DOHH2 (cell line): ENCODE results near the gene SLITRK2.

Source experiments
- EZH2phosphoT487 ChIP-seq: fragments of 200-600 bp; sonication (generic); IDR thresholded peaks from 2 replicates; pipeline ENCODE4 v1.6.1; 2017; ENCODE audit warnings: borderline replicate concordance, mild to moderate bottlenecking, antibody characterized with exemption, low read length, moderate library complexity, mixed read lengths
- TF ChIP-seq, protein P1 (sequence below): fragments of 200-600 bp; sonication (generic); IDR thresholded peaks from one replicate; pipeline ENCODE4 v1.5.1; 2014; ENCODE audit warnings: antibody characterized with exemption, mild to moderate bottlenecking, low read depth, low read length; ENCODE audit not compliant: poor library complexity, severe bottlenecking

GRCh38 chrX:145826466-145826865 lies 8.8 kb downstream of the SLITRK2 start:
- TF ChIP-seq, protein P1, sequence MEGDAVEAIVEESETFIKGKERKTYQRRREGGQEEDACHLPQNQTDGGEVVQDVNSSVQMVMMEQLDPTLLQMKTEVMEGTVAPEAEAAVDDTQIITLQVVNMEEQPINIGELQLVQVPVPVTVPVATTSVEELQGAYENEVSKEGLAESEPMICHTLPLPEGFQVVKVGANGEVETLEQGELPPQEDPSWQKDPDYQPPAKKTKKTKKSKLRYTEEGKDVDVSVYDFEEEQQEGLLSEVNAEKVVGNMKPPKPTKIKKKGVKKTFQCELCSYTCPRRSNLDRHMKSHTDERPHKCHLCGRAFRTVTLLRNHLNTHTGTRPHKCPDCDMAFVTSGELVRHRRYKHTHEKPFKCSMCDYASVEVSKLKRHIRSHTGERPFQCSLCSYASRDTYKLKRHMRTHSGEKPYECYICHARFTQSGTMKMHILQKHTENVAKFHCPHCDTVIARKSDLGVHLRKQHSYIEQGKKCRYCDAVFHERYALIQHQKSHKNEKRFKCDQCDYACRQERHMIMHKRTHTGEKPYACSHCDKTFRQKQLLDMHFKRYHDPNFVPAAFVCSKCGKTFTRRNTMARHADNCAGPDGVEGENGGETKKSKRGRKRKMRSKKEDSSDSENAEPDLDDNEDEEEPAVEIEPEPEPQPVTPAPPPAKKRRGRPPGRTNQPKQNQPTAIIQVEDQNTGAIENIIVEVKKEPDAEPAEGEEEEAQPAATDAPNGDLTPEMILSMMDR: no peak
- no peak for TF ChIP-seq EZH2phosphoT487
